Endothelial cell of hepatic sinusoid (primary cell): ENCODE data around the gene RNF175.

Experiments used
- in situ Hi-C: cut with HindIII; loops from 2 replicates; pipeline ENCODE4 v1.10.0; 2017; ENCODE audit warnings: low sequenced_read_pairs

The RNF175 gene

GRCh38 chr4:153759407-153760316 lies at the start of gene RNF175:
Gene RNF175 (minus strand): TSS chr4:153760024. CDS start chr4:153759862, 162 bp downstream.
- in situ Hi-C loops: no loop called here

- in situ Hi-C loops: no loop called here
Measured at GRCh38 chr4:153809307-153809706, 49.5 kb upstream of the RNF175 start.

GRCh38 chr4:153808175-153808574 lies 48.4 kb upstream of the RNF175 start:
- in situ Hi-C loops: no loop called here

DNA sequence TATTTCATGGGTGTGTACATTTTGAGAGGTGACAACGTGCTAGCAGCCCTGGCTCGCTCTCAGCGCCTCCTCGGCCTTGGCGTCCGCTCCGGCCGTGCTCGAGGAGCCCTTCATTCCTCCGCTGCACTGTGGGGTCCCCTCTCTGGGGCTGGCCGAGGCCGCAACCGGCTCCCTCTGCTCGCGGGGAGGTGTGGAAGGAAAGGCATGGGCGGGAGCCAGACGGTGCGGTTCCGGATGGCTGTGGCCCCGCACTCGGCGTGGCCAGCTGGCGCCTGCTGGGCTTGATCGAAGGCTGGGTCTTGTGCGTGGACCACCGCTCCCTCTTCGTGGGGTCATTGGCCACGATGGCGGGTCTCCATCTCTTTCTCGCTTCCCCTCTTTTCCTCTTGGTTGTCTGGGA lies 46.2 kb upstream of the RNF175 start:
- in situ Hi-C loops: no loop called here

DNA sequence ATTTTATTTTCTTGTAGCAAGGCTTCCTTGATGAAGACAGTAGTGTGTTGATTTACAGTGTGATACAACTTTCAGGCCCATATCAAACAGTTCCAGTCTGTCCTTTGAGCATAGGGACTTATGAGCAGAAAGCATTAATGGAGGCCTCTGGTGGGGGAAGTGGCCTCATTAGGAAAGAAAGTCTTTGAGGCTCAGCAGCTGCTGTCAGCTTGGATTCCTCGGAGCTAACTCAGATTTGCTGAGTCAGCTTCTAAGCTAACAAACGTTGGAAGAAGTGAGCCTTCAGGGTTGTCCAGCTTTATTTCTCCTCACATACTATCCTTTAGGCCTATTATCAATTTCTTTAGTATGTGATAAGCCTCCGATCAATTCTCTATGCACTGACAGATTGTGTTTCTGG lies 44.9 kb upstream of the RNF175 start:
- in situ Hi-C loops: no loop called here

GRCh38 chr4:153799694-153800074 lies 39.9 kb upstream of the RNF175 start:
- in situ Hi-C loops: no loop called here

GRCh38 chr4:153798901-153799693 lies 39.3 kb upstream of the RNF175 start:
- in situ Hi-C loops: no loop called here

GRCh38 chr4:153798420-153798819 lies 38.6 kb upstream of the RNF175 start:
- in situ Hi-C loops: no loop called here

- in situ Hi-C loops: no loop called here
Measured at GRCh38 chr4:153794006-153794405, 34.2 kb upstream of the RNF175 start.

DNA sequence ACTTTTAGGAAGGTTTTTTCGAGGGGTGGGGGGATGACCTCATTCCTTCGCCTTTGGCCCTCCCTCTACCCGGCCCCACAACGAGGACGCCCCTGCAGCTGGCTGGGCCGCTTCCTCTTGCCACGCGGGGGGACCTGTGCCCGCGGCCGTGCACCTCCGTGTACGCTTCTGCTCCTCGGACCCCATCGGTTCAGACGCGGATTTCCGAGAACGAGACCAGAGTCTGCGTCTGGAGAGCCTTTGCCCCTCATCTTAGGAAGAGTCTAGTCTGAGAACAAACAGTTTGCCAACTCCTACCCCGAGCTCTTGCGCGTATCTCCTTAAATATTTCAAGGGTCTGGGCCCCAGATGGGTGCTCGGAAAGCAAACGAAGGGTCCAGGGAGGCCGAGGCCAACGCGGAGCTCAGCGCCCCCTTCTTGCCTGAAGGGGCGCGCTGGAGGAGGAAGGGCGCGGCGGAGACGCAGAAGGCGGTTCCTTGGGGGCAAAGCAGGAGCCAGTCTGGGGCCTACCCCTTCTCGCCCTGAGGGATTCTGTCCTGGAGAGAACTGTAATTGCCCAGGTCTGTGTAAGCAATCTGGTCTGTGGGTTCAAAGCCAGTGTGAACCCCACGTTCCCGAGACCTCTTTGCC lies 32.9 kb upstream of the RNF175 start:
- in situ Hi-C loops: no loop called here

DNA sequence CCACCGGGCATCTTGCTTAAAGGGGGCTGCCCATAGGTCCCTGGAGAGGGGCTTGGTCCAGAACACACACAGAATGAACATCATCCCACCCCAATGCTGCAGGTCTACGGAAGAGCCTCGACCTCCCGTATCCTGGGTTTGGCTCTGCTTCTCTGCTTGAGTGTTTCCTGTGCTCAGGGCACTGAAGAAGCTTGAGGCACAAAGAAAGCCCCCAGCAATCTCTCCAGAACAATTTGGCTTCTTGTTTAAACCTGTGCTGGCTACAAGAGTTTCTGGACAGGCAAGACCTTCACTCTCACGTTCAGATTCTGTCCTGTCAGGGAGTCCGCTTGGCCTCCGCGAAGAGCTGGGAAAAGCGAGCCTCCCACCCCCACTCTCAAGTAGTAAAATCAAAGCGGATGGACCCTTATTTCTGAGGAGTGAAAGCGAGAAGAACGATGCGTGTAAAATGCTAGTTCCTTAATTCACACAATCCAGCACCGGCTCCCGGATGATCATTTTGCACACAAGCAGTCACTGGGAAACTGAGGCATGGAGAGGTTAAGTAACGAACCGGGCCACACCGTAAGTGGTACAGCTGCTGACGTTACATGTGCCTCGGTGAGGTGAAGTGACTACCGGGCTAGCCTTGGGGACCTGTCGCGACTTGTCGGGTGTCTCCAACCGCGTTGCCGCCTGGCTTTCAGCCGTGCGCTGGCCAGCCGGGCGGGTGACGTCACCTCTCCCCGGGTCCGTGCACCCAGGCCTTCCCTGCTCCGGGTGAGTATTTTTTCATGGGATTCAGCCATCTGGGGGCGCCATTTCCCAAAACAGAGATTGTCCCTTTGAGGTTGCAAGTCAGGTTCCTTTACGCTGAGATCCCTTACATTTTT lies 32.2 kb upstream of the RNF175 start:
- in situ Hi-C loops: no loop called here

GRCh38 chr4:153790962-153791551 lies 31.2 kb upstream of the RNF175 start:
- in situ Hi-C loops: no loop called here

GRCh38 chr4:153790500-153790865 lies 30.7 kb upstream of the RNF175 start:
- in situ Hi-C loops: no loop called here

- in situ Hi-C loops: no loop called here
Measured at GRCh38 chr4:153789741-153790499, 30.1 kb upstream of the RNF175 start.

DNA sequence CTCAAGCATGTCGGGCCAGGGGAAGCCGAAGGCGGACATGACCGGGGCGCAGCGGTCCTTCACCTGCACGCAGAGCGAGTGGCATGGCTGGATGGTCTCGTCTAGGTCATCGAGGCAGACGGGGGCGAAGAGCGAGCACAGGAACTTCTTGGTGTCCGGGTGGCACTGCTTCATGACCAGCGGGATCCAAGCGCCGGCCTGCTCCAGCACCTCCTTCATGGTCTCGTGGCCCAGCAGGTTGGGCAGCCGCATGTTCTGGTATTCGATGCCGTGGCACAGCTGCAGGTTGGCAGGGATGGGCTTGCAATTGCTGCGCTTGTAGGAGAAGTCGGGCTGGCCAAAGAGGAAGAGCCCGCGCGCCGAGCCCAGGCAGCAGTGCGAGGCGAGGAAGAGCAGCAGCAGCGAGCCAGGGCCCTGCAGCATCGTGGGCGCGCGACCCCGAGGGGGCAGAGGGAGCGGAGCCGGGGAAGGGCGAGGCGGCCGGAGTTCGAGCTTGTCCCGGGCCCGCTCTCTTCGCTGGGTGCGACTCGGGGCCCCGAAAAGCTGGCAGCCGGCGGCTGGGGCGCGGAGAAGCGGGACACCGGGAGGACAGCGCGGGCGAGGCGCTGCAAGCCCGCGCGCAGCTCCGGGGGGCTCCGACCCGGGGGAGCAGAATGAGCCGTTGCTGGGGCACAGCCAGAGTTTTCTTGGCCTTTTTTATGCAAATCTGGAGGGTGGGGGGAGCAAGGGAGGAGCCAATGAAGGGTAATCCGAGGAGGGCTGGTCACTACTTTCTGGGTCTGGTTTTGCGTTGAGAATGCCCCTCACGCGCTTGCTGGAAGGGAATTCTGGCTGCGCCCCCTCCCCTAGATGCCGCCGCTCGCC lies 28.8 kb upstream of the RNF175 start, which contains the start of gene SFRP2:
Gene SFRP2 (minus strand): TSS at position 671 of the 864 bp plus-strand sequence. CDS start 248 bp downstream, at position 423.
- in situ Hi-C loops: no loop called here

- in situ Hi-C loops: no loop called here
Measured at GRCh38 chr4:153788051-153788412, 28.2 kb upstream of the RNF175 start.

GRCh38 chr4:153787575-153787974 lies 27.8 kb upstream of the RNF175 start:
- in situ Hi-C loops: no loop called here

DNA sequence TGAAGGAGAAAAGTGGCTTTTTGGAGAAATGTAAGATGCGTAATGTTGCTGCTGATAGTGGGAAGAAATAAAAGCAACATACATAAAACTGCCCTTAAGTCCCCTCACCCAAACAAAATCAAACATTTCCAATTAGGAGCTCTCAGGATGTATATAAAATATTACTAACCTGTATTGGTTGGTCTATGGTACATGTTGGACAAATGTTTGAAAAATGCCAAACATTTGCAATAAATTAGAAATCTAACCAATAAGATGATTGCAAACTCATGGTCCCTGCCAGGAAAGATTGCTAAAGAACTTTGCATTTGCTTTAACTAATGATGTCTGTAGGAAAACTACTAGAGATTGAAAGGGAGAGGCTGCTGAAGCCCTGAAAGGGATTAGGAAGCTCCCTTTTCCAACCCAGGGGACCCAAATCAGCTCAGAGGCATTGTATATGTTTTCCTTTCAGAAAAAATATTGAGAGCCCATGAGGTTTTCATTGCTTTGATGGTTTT lies 27.3 kb upstream of the RNF175 start:
- in situ Hi-C loops: no loop called here
